OCI-LY7 (cell line): ENCODE data around the gene LAMA4.

Experiments used
- CTCF ChIP-seq: fragments of 200-600 bp; sonication (generic); conservative IDR thresholded peaks from 2 replicates; pipeline ENCODE4 v1.5.1; 2014; ENCODE audit warnings: mild to moderate bottlenecking, antibody characterized with exemption, low read length, moderate library complexity, mixed read lengths
- EZH2phosphoT487 ChIP-seq: fragments of 200-600 bp; sonication (generic); IDR thresholded peaks from 2 replicates; pipeline ENCODE4 v1.6.1; 2018; ENCODE audit warnings: low read depth, borderline replicate concordance, mild to moderate bottlenecking, mixed run types, antibody characterized with exemption, low read length, moderate library complexity, mixed read lengths

GRCh38 chr6:112221561-112221960, 32.8 kb downstream of the LAMA4 start:
- TF ChIP-seq CTCF (no peak), EZH2phosphoT487 (no peak)
